NB4 (cell line): Measurements from ENCODE around the gene ZNF592.

Experiments
- POLR2A ChIP-seq: IDR thresholded peaks from 2 replicates; pipeline ENCODE4 v1.6.1; 2011; ENCODE audit warnings: mild to moderate bottlenecking; ENCODE audit not compliant: insufficient read length; ENCODE audit errors: extremely low read depth
- TF ChIP-seq, protein P1 (sequence below): IDR thresholded peaks from one replicate; pipeline ENCODE4 v1.5.1; 2012; ENCODE audit warnings: low read depth, low read length

- TF ChIP-seq, protein P1, sequence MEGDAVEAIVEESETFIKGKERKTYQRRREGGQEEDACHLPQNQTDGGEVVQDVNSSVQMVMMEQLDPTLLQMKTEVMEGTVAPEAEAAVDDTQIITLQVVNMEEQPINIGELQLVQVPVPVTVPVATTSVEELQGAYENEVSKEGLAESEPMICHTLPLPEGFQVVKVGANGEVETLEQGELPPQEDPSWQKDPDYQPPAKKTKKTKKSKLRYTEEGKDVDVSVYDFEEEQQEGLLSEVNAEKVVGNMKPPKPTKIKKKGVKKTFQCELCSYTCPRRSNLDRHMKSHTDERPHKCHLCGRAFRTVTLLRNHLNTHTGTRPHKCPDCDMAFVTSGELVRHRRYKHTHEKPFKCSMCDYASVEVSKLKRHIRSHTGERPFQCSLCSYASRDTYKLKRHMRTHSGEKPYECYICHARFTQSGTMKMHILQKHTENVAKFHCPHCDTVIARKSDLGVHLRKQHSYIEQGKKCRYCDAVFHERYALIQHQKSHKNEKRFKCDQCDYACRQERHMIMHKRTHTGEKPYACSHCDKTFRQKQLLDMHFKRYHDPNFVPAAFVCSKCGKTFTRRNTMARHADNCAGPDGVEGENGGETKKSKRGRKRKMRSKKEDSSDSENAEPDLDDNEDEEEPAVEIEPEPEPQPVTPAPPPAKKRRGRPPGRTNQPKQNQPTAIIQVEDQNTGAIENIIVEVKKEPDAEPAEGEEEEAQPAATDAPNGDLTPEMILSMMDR: no peak
- no peak for TF ChIP-seq POLR2A
Observed at GRCh38 chr15:84797801-84798200, 49.4 kb downstream of the ZNF592 start.
